PFSK-1 (cell line): Measurements from ENCODE around the gene ERC1.

Experiments used
- FOXP2 ChIP-seq: optimal IDR thresholded peaks from 2 replicates; pipeline ENCODE3; 2011; ENCODE audit warnings: borderline replicate concordance, control low read depth, inconsistent platforms; ENCODE audit not compliant: insufficient read depth; ENCODE audit errors: extremely low read length, extremely low read depth
- POLR2AphosphoS5 ChIP-seq: IDR thresholded peaks from 2 replicates; pipeline ENCODE4 v1.6.1; 2012; ENCODE audit warnings: low read depth, mild to moderate bottlenecking, control low read depth, low read length, moderate library complexity
- REST ChIP-seq, 2 experiments: IDR thresholded peaks; 2 replicates each; pipeline versions ENCODE4 v1.6.1 to v1.8.0; 2011 to 2012; ENCODE audit warnings: low read depth in 2 of 2, low read length in 2 of 2, control low read depth in 1 of 2, inconsistent platforms in 1 of 2, mild to moderate bottlenecking in 1 of 2, moderate library complexity in 1 of 2; ENCODE audit not compliant: insufficient read depth in 1 of 2
- SIN3A ChIP-seq: IDR thresholded peaks from 2 replicates; pipeline ENCODE4 v1.6.1; 2012; ENCODE audit warnings: mild to moderate bottlenecking, low read length, moderate library complexity, borderline replicate concordance; ENCODE audit not compliant: insufficient read depth
- TAF1 ChIP-seq: IDR thresholded peaks from 2 replicates; pipeline ENCODE4 v1.6.1; 2012; ENCODE audit warnings: low read length, control low read depth, borderline replicate concordance; ENCODE audit not compliant: insufficient read depth

The ERC1 gene

GRCh38 chr12:1459339-1459738 is 468.3 kb downstream of the ERC1 start:
- TF ChIP-seq REST (IDR thresholded peaks at IDR 0.05; ENCODE audit: insufficient read depth in 1 of 2, low read depth in 2 of 2, low read length in 2 of 2), result no peak
- TF ChIP-seq TAF1, result no peak
- TF ChIP-seq FOXP2, result no peak
- no peak for TF ChIP-seq SIN3A
- no peak for TF ChIP-seq POLR2AphosphoS5

GRCh38 chr12:1463073-1463905 is 472.3 kb downstream of the ERC1 start:
- TF ChIP-seq FOXP2, result no peak
- TF ChIP-seq TAF1, result no peak
- no peak for TF ChIP-seq POLR2AphosphoS5
- no peak for TF ChIP-seq SIN3A
- TF ChIP-seq REST (IDR thresholded peaks at IDR 0.05; ENCODE audit: insufficient read depth in 1 of 2, low read depth in 2 of 2, low read length in 2 of 2), result no peak

GRCh38 chr12:1464925-1465324 is 473.9 kb downstream of the ERC1 start:
- no peak for TF ChIP-seq REST (IDR thresholded peaks at IDR 0.05; ENCODE audit: insufficient read depth in 1 of 2, low read depth in 2 of 2, low read length in 2 of 2)

GRCh38 chr12:1465990-1466389 is 475.0 kb downstream of the ERC1 start:
- TF ChIP-seq REST (IDR thresholded peaks at IDR 0.05; ENCODE audit: insufficient read depth in 1 of 2, low read depth in 2 of 2, low read length in 2 of 2) (no peak), FOXP2 (no peak), POLR2AphosphoS5 (no peak), SIN3A (no peak), TAF1 (no peak)
